GM19240 (cell line): ENCODE data around the gene DOHH.

Source experiments
- DNase-seq: peaks from one replicate; pipeline ENCODE4 v3.0.0; 2011; ENCODE audit warnings: low spot score; ENCODE audit not compliant: insufficient read length

Gene DOHH

DNA sequence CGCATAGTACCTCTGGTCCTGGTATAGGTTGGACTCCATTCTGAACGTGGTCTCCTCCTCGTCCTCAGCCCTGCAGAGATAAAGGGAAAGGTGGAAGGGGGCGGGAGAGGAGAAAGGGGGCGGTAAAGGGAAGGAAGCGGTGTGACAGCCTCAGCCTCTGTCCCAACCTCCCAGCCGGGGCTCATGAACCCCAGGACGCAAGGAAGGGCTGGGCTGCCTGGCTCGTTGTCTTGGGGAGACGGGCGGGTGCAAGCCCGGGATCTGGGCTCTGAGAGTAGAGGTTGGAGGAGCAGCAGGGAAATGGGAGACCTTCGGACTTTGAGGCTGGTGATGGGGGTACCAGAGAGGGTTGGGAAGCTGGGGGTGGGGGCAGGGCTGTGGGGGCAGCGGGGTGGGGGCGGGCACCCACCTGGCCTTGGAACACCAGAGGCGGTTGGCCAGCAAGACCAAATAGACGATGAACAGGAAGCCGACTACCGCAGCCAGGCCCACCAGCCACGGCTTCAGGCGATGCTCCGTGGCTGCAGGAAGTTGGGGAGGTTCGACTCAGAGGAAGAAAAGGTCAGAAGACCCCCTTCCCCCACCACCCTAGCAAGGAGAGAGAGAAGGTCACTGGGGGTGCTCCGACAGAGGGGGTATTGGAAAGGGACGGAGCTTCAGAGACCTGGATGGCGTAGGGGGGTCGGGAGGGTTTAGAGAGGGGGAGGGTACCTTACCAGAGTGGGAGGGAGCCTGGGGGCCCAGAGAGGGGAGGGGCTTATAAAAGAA lies 21.9 kb downstream of the DOHH start:
- DNase-seq, result no peak

DNA sequence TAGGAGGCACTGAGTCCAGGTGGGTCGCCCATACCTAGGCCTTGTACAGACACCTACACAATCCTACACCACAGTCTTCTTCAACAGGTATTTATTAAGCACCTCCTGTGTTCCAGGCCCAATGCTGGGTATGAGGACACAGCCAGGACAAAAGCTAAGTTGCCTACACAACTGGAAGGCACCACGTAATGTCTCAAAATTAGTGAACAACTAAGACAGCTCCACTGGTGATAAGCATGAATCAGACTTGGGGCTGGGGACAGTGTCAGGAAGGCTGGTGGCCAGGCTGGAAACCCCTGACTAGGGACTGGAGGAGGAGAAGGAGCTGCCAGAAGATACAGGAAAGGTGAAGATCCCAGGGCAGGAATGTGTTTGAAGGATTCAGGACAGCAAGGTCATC lies 22.5 kb downstream of the DOHH start:
- DNase-seq, result no peak

DNA sequence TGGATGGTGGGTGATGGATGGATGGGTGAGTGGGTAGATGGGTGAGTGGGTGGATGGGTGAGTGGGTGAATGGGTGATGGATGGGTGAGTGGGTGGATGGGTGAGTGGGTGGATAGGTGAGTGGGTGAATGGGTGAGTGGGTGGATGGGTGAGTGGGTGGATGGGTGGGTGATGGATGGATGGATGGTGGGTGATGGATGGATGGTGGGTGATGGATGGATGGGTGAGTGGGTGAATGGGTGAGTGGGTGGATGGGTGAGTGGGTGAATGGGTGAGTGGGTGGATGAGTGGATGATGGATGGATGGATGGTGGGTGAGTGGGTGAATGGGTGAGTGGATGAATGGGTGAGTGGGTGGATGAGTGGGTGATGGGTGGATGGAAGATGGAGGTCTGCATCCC lies 23.0 kb downstream of the DOHH start:
- DNase-seq, result no peak

DNA sequence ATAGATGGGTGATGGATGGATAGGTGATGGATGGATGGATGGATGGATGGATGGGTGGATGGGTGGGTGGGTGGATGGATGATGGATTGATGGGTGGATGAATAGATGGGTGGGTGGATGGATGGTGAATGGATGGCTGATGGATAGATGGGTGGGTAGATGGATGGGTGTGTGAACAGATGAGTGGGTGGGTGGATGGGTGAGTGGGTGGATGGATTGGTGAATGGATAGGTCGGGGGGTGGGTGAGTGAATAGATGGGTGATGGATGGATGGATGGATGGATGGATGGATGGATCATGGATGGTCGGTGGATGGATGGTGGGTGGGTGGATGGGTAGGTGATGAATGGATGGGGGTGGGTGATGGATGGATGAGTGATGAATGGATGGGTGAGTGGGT lies 23.6 kb downstream of the DOHH start:
- DNase-seq, result no peak

DNA sequence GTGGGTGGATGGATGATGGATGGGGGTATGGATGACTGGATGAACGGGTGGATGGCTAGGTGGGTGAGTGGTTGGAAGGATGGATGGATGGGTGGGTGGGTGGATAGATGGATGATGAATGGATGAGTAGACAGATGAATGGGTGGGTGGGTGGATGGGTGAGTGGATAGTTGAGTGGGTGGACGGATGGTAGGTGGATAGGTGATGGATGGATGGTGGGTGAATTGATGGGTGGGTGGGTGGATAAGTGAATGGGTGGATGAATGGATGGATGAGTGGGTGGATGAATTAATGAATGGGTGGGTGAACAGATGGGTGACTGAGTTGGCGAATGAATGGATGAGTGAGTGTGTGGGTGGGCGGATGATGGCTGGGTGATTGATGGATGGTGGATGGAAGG lies 25.0 kb downstream of the DOHH start:
- DNase-seq, result no peak

DNA sequence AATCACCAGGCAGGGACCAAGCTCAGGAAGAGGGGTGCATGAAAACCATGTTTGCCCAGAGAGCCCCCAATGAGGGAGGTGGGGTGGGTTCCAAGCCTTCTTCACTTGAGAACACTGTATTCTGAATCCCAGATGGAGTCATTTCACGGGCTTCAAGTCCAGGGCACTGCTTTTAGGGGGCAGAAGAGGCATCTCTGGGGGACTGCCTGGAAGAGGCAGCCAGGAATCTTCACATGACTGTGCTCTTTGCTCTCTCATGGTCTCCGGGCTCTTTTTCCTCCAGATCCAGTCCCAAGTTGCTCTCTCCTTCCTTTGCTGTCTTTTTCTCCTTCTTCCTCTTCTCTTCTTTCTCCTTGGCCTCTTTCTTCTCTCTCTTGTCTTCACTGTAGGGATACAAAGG lies 25.9 kb downstream of the DOHH start:
- no peak for DNase-seq

DNA sequence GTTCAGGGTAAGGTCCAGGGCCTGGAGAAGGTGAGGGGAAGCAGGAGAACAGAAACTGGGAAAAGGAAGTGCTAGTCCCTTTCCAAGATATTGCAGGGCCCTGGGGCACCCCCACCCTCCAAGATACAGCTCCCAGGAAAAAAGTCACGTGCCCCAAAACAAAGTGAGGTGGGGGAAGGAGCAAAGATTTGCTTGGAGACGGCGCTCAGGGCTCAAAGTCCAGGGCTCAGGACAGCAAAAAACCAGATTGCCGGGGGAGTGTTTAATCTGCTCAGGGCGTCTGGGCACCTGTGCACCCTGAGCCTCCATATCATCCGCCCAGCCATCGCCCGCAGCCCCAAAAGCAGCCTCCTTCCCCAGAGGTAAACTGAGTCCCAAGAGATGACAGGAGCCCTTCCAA lies 26.5 kb downstream of the DOHH start:
- DNase-seq, result no peak

DNA sequence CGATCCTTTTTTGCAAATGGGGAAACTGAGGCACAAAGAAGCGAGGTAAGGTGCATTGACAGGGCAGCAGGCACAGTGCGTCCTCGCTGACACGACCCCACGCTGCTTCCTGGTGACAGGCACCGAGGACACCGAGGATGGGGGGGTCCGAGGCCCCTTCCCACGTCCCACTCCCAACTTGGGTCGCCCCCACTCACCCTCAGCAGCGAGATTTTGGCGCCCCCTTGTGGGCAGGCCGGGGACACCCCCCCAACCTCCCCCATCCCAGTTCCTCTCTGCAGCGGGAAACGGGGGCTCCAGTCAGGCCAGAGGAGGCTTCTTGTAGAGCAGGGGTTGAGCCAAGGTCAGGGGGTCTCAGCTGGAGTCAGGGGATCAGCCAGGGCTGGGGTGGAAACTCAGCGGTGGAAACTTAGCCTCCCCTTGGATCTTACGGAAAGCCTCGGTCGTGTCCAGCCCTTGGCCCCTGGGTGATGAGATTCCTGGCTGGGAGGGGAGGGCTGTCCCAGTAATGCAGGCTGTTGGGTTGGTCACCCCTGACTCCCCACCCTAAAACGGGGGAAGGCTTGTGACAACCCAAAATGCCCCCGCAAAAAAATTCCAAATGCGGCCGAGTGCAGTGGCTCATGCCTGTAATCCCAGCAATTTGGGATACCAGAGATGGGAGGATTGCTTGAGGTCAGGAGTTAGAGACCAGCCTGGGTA lies 28.4 kb downstream of the DOHH start:
- no peak for DNase-seq

DNA sequence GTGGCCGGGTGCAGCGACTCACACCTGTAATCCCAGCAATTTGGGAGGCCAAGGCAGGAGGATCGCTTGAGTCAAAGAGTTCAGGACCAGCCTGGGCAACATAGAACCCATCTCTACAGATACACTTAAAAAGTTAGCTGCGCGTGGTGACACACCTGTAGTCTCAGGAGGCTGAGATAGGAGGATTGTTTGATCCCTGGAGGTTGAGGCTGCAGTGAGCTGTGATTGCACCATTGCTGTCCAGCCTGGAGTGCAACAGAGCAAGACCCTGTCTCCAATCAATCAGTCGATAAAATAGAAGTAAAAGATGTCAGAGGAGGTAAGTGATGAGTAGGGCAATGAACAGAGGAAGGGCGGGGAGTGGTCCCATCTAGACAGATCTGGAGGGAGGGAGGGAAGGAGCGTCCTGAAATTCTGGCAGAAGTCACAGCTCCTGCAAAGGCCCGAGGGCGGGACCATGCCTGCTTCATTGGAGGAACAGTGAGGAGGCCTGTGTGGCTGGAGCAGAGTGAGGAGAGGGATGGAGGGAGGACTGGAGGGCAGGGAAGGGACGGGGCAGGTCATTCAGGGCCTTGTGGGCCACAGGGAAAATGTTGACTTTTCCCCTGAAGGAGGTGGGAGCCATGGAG lies 29.9 kb downstream of the DOHH start:
- no peak for DNase-seq

DNA sequence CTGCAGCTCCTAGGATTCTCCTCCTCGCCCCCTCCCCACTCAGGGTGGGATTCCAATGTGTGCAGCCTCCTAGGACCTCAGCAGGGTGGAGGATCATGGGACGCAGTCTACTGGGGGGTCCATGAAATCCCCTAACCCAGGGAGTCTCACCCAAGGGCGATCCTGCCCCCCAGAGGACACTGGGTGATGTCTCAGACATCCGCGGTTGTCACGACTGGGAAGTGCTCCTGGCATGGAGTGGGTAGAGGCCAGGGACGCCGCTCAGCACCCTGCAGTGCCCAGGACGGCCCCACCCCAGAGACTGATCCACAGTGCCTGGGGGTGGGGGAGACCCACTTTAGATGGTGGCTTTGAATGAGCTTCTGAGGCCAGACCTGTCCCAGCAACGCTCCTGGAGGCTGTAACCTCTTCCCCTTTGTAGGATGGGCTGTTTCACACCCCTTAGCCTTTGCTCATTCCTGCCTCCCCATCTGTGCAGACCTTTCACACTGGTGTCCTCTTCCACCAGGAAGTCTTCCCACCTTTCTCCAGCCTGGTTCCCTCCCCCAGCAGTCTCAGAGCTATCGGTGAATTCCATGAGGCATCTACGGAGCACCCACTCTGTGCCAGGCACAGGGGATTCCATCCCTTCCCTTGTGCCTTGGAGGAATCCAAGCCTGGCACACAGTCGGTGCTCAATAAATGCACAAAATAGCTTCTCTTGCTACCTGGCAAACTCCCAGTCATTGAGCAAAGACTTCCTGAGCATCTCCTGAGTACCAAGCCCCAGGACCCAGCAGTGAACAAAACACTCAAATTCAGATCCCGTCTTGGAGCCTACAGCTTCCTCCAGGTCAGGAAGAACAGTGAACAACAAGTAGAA lies 30.6 kb downstream of the DOHH start:
- DNase-seq, result no peak

DNA sequence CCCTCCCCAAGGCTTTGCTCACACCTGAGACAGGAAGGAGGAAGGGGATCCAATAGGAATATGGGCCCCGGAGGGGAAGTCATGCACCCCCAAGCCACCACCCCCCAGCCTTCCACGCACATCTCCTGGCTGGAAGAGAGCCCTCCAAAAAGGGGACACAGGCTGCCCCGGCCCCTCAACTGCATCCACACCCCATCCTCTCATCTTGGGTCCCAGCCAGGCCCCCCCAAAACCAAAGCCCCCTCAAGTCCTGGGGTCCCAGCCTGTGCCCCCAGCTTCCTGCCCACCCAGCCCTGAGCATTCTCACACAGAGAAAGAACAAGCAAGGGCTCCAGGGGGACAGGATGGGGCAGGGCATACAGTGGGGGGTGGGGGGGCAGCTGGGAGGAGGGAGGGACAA lies 32.3 kb downstream of the DOHH start:
- no peak for DNase-seq

DNA sequence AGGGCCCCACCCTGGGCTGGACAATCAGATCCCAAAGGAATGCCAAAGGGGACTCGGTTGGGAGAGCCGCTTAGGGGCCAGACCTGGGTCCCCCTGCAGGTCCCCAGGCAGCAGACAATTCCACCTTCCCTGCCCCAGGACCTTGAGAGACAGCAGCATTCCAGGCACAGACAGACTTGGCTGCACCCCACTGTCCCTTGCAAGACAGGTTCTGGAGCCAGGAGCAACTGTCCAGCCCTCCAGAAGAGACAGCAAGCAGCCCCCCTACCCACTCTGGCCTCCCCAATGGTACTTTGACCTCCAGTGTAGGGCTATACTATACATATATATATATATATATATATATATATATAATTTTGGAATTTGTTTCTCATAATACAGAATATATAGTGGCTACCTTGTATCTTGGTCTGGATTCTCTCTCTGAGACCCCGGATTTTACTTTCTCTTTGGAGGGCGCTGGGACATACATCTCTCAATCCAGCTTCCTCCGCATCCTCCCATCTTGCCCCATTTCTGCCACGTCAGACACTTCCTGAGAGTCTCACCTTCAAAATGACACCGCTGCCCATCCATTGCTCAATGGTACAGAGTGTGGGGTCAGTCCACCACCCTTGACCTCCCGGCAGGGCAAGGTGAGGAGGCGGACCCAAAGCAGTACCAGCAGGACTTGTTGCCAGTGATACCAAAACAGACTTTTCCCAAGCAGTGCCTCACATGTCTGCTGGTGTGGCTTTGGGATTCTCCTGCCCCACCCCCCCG lies 32.9 kb downstream of the DOHH start:
- DNase-seq, result no peak

DNA sequence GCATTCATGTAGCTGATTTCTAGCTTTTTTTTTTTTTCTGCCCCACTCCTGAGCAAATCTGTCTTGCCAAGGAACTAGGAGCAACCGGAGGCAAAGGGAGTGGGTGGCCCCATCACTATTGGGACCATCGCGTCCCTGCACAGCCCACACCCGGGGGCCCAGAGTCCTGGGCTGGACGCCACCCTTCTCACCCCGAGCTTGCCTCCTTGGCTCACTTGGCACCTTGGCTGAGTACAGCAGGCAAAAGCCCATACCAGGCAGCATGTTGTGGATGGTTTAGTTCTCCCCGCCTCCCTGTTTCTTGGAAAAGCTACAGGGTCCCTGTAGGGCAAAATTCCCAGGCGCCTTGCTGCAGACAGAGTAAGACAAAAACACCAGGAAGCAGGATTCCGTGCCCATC lies 33.8 kb downstream of the DOHH start:
- no peak for DNase-seq

DNA sequence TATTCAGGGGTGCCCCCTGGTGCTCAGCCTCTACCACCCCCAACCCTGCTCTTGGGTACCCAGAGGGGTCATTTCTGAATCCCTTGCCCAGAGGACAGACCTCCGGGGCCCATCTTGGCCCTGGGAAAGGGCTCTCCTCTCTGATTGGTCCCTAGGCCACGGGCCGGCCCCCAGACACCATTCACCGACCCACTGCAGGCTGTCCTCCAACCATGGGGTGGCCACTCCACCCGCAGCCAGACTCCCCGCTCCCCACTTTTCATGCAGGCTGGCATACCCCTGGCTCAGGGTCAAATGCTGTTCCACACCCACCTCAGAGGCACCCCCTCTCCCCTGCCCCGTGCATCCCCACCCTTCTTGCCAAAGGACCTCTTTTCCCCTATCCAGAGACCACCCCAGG lies 34.9 kb downstream of the DOHH start:
- DNase-seq, result no peak

DNA sequence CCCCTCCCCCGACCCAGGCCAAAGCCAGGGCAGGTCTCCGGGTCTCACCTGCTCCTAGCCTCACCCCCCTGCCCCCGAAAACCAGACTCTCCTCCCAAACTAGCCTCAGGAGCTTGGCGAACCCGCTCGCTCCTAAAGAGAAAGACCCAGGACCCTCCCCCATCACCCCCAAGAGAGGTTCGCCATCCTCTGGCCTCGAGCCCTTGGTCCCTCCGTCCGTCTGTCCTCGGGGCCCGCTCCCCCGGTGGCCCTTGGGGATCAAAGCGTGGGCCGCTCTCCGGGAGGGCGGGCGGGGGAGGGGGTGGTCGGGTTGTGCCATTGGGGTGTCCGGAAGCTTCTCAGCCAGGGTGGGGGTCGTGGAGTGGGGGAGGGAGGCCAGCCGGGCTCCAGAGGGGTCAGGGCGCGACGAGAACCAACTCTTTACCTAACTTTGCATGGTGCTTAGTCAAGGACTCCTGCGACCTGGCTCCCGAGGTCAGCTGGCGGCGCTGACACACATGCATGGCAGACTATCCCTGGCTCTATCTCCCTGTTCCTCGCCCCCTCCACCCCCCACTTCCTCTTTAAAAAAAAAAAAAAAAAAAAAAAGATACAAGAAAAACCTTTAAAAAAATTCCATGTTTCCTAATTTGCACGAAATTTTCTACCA lies 35.8 kb downstream of the DOHH start:
- no peak for DNase-seq

DNA sequence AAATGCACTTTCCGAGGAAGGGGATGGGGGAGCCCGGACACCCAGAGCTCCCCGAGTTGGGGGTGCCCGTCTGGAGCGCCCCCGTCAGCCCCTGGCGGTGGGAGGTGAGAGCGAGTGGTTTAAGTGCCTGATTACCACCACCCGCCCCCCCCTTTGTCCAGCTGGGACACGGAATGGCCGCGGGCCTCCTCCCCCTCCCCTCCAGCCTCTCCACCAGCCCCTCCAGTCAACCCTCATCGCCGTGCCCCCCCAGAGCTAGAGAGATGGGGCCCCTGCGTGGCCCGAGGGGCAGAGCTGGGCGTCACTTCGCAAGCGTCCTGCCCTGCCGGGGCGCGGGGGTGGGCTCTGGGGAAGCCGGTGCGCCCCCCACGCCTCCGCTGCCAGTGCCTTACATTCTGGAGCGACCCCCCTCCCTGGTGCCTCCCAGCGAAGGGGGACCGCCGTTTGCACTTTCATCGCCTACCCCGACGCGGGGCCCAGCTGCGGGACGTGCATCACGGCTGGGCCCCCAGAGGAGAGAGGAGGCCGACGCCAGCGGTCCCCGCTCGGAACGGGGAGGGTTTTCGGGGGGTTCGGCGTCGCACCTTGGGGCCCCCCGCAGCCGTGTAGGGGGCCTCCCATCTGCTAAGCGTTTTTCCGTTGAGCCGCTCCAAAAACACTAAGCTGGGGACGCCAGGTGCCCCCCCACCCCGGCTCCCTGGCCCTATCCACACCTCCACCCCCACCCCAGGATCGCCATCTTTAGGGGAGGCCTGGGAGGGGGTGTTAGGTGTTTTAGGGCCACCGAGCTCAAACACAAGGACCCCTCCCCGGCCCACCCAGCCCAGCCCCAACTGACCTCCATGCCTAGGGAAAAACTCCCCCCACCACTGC lies 36.5 kb downstream of the DOHH start:
- DNase-seq, result no peak

DNA sequence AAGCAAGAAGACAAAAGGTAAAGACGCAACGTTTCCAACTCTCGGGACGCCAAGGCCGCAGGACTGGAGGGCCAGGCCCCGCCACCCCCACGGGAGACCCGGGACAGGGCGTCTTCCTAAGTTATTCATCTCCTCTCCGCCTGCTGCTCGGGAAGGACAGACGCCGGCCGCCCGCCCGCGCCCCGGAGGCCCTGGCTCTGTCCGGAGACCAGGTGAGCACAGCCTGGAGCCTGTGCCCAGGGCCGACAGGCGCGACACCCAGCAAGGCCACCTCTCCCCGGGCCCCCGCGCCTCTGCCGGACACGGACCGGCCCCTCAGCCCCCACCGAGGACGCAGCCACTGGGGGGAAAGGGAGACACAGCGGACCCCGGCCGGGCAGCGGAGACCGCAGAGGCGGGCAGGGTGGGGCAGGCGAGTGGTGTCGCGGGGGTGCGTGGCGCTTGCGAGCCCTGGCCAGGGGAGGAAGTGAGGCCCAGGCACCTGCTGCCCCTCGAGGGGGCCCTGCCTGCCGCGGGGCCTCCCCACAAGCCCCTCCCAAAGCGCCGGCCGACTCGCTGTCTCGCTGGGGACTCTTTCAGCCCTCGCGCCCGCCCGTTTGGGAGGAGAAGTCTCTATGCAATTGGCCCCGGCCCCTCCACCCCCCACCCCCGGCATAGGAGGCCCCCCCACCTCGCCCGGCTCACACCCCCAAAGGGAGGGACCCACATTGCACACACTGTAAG lies 37.3 kb downstream of the DOHH start:
- no peak for DNase-seq

DNA sequence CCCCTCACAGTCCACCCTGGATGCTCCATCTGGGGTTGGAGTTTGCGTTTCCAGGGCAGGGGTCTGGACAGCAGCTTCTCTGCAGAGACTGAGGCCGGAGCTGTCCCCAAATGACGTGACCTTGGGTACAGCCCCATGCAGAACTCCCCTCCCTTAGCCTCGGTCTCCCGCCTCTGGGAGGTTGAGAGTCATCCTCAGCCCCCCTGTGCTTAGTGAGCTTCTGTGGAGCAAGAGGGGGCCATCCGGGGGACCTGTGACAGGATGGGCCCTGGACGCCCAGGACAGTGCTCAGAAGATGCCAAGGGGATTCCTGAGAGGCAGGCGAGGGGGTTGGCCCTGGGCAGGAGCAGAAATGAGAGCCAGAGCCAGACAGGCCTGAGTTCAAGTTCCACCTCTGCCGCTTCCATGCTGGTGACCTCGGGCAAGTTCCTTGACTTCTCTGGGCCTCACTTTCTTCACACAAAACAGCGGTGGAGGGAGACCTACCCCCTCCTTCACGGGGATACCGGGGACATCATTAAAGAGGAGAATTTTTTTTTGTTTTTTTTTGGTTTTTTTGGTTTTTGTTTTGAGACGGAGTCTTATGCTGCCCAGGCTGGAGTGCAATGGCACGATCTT lies 40.4 kb downstream of the DOHH start:
- no peak for DNase-seq
